ENCODE measurements around the gene ELMOD3. TPM values are rescaled to one million over a fixed set of nuclear protein-coding genes. Genes with fewer than 3 reads are reported as not detected.

ELMOD3 gene
- polyA plus RNA-seq, 1 donor = 17.5 TPM

Other genes with a start within 250 kb of the ELMOD3 start
- 36.3 TPM for gene TCF7L1, start 221.4 kb upstream of the ELMOD3 start, polyA plus RNA-seq (ENCODE audit: insufficient read length)
- gene TGOLN2, start 26.8 kb upstream of the ELMOD3 start, polyA plus RNA-seq (ENCODE audit: insufficient read length) = 65.4 TPM
- gene RETSAT, start 241 bp upstream of the ELMOD3 start, polyA plus RNA-seq (ENCODE audit: insufficient read length) = 14.6 TPM
- gene CAPG, start 55.6 kb downstream of the ELMOD3 start, polyA plus RNA-seq (ENCODE audit: insufficient read length) = 16.8 TPM
- 0.89 TPM for gene SH2D6, start 63.9 kb downstream of the ELMOD3 start, polyA plus RNA-seq (ENCODE audit: insufficient read length)
- gene MAT2A, start 184.4 kb downstream of the ELMOD3 start, polyA plus RNA-seq (ENCODE audit: insufficient read length) = 188 TPM
- gene GGCX, start 206.7 kb downstream of the ELMOD3 start, polyA plus RNA-seq (ENCODE audit: insufficient read length) = 22.6 TPM
- 12.5 TPM for gene VAMP8, start 222.8 kb downstream of the ELMOD3 start, polyA plus RNA-seq (ENCODE audit: insufficient read length)
- gene VAMP5, start 229.7 kb downstream of the ELMOD3 start, polyA plus RNA-seq (ENCODE audit: insufficient read length) = 54.7 TPM
- gene RNF181, start 241.0 kb downstream of the ELMOD3 start, polyA plus RNA-seq (ENCODE audit: insufficient read length) = 49.1 TPM
- 11.7 TPM for gene TMEM150A, start 247.9 kb downstream of the ELMOD3 start, polyA plus RNA-seq (ENCODE audit: insufficient read length)

Data from hindlimb muscle (tissue), 1 donor.